NK-92 (cell line): ENCODE measurements around the gene LY6G6F.

Experiments
- DNase-seq: peaks from one replicate; lab custom pipeline; 2025; ENCODE audit not compliant: unreplicated experiment; lab: John Stamatoyannopoulos, UW

The LY6G6F gene

GRCh38 chr6:31676322-31676903 lies 30.3 kb upstream of the LY6G6F start:
- DNase-seq = no peak

GRCh38 chr6:31676904-31677303 lies 29.8 kb upstream of the LY6G6F start:
- DNase-seq = no peak

GRCh38 chr6:31677955-31678354 lies 28.7 kb upstream of the LY6G6F start:
- DNase-seq = no peak

- DNase-seq = no peak
These were observed 26.2 kb upstream of the LY6G6F start, which contains the start of gene LY6G5C for GRCh38 chr6:31680226-31681134. Gene LY6G5C, minus strand, starts transcription at chr6:31681067. Its CDS starts 694 bp downstream, at chr6:31680373.

- no peak for DNase-seq
These were observed 25.5 kb upstream of the LY6G6F start for GRCh38 chr6:31681135-31681671.

GRCh38 chr6:31683591-31683990 lies 23.1 kb upstream of the LY6G6F start:
- DNase-seq = no peak

GRCh38 chr6:31686483-31686882 lies 20.2 kb upstream of the LY6G6F start:
- DNase-seq = no peak

- DNase-seq = no peak
These were observed 19.3 kb upstream of the LY6G6F start for GRCh38 chr6:31687321-31687720.

GRCh38 chr6:31687860-31688693 lies 18.6 kb upstream of the LY6G6F start:
- DNase-seq = no peak

GRCh38 chr6:31689249-31690110 lies 17.2 kb upstream of the LY6G6F start:
- DNase-seq = no peak

- no peak for DNase-seq
These were observed 16.2 kb upstream of the LY6G6F start for GRCh38 chr6:31690231-31691077.

GRCh38 chr6:31691078-31691463 lies 15.6 kb upstream of the LY6G6F start:
- no peak for DNase-seq

- no peak for DNase-seq
These were observed 15.0 kb upstream of the LY6G6F start for GRCh38 chr6:31691564-31692108.

GRCh38 chr6:31692353-31692752 lies 14.3 kb upstream of the LY6G6F start:
- no peak for DNase-seq

- no peak for DNase-seq
These were observed 13.8 kb upstream of the LY6G6F start for GRCh38 chr6:31692886-31693285.

- no peak for DNase-seq
These were observed 13.1 kb upstream of the LY6G6F start for GRCh38 chr6:31693535-31693934.

- no peak for DNase-seq
These were observed 9.1 kb upstream of the LY6G6F start for GRCh38 chr6:31697555-31697954.

- no peak for DNase-seq
These were observed 5.8 kb upstream of the LY6G6F start for GRCh38 chr6:31700740-31701401.
